ENCODE data around the gene MLLT10.
"Not testable (repeated sequence)": the region's sequence is repeated elsewhere in the genome, so short reads cannot be mapped to it uniquely, and the experiment has no call there.

DNA sequence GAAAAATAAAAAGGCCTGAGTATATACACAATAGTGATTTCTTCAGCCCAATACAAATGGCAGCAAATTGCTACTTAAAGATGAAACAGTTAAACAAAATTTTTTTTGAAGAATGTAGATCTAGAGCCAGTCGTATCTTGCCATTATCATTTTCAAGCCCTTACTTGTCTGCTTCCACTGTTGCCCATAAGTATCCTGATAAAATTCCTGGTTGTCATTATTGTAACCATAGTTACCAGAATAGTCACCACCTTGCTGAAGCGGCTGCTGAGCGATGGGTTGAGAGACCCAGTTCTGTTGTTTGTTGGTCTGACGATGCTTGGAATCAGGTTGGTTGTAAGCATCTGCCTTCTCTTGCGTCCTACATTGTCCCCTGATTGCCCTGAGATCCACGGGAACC lies 90.4 kb downstream of the MLLT10 start:
- TF ChIP-seq, protein P1, sequence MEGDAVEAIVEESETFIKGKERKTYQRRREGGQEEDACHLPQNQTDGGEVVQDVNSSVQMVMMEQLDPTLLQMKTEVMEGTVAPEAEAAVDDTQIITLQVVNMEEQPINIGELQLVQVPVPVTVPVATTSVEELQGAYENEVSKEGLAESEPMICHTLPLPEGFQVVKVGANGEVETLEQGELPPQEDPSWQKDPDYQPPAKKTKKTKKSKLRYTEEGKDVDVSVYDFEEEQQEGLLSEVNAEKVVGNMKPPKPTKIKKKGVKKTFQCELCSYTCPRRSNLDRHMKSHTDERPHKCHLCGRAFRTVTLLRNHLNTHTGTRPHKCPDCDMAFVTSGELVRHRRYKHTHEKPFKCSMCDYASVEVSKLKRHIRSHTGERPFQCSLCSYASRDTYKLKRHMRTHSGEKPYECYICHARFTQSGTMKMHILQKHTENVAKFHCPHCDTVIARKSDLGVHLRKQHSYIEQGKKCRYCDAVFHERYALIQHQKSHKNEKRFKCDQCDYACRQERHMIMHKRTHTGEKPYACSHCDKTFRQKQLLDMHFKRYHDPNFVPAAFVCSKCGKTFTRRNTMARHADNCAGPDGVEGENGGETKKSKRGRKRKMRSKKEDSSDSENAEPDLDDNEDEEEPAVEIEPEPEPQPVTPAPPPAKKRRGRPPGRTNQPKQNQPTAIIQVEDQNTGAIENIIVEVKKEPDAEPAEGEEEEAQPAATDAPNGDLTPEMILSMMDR (IDR thresholded peaks at IDR 0.05), result not testable (repeated sequence)
- not testable (repeated sequence) for TF ChIP-seq ZNF232 (CRISPR knock-in tag; IDR thresholded peaks at IDR 0.05); ZNF396 (CRISPR knock-in tag; IDR thresholded peaks at IDR 0.05; ENCODE audit: borderline replicate concordance); TCF7 (CRISPR knock-in tag; IDR thresholded peaks at IDR 0.05; ENCODE audit: low read depth); NR2C2 (CRISPR knock-in tag; IDR thresholded peaks at IDR 0.05); CREB1 (CRISPR knock-in tag; IDR thresholded peaks at IDR 0.05); FOXJ3 (CRISPR knock-in tag; IDR thresholded peaks at IDR 0.05; ENCODE audit: borderline replicate concordance); GABPB1 (CRISPR knock-in tag; IDR thresholded peaks at IDR 0.05); JUN (CRISPR knock-in tag; IDR thresholded peaks at IDR 0.05); ZNF138 (CRISPR knock-in tag; conservative IDR thresholded peaks at IDR 0.05)
- TF ChIP-seq, protein P2, sequence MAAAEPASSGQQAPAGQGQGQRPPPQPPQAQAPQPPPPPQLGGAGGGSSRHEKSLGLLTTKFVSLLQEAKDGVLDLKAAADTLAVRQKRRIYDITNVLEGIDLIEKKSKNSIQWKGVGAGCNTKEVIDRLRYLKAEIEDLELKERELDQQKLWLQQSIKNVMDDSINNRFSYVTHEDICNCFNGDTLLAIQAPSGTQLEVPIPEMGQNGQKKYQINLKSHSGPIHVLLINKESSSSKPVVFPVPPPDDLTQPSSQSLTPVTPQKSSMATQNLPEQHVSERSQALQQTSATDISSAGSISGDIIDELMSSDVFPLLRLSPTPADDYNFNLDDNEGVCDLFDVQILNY (CRISPR knock-in tag; IDR thresholded peaks at IDR 0.05), result not testable (repeated sequence)
- TF ChIP-seq, protein P3, sequence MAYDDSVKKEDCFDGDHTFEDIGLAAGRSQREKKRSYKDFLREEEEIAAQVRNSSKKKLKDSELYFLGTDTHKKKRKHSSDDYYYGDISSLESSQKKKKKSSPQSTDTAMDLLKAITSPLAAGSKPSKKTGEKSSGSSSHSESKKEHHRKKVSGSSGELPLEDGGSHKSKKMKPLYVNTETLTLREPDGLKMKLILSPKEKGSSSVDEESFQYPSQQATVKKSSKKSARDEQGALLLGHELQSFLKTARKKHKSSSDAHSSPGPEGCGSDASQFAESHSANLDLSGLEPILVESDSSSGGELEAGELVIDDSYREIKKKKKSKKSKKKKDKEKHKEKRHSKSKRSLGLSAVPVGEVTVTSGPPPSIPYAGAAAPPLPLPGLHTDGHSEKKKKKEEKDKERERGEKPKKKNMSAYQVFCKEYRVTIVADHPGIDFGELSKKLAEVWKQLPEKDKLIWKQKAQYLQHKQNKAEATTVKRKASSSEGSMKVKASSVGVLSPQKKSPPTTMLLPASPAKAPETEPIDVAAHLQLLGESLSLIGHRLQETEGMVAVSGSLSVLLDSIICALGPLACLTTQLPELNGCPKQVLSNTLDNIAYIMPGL (CRISPR knock-in tag; IDR thresholded peaks at IDR 0.05), result not testable (repeated sequence)
- TF ChIP-seq, protein P4, sequence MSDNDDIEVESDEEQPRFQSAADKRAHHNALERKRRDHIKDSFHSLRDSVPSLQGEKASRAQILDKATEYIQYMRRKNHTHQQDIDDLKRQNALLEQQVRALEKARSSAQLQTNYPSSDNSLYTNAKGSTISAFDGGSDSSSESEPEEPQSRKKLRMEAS (CRISPR knock-in tag; IDR thresholded peaks at IDR 0.05), result not testable (repeated sequence)
- TF ChIP-seq, protein P5, sequence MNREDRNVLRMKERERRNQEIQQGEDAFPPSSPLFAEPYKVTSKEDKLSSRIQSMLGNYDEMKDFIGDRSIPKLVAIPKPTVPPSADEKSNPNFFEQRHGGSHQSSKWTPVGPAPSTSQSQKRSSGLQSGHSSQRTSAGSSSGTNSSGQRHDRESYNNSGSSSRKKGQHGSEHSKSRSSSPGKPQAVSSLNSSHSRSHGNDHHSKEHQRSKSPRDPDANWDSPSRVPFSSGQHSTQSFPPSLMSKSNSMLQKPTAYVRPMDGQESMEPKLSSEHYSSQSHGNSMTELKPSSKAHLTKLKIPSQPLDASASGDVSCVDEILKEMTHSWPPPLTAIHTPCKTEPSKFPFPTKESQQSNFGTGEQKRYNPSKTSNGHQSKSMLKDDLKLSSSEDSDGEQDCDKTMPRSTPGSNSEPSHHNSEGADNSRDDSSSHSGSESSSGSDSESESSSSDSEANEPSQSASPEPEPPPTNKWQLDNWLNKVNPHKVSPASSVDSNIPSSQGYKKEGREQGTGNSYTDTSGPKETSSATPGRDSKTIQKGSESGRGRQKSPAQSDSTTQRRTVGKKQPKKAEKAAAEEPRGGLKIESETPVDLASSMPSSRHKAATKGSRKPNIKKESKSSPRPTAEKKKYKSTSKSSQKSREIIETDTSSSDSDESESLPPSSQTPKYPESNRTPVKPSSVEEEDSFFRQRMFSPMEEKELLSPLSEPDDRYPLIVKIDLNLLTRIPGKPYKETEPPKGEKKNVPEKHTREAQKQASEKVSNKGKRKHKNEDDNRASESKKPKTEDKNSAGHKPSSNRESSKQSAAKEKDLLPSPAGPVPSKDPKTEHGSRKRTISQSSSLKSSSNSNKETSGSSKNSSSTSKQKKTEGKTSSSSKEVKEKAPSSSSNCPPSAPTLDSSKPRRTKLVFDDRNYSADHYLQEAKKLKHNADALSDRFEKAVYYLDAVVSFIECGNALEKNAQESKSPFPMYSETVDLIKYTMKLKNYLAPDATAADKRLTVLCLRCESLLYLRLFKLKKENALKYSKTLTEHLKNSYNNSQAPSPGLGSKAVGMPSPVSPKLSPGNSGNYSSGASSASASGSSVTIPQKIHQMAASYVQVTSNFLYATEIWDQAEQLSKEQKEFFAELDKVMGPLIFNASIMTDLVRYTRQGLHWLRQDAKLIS (CRISPR knock-in tag; IDR thresholded peaks at IDR 0.05; ENCODE audit: borderline replicate concordance), result not testable (repeated sequence)

Measured in WTC11 (cell line).